DMS53 treated with DMSO at 0.1 percent for 48 hours (cell line): ENCODE measurements around the gene CDCP2.

Source experiments
- DNase-seq: peaks from one replicate; lab custom pipeline; 2025; ENCODE audit not compliant: unreplicated experiment; lab: John Stamatoyannopoulos, UW

CDCP2 gene

DNA sequence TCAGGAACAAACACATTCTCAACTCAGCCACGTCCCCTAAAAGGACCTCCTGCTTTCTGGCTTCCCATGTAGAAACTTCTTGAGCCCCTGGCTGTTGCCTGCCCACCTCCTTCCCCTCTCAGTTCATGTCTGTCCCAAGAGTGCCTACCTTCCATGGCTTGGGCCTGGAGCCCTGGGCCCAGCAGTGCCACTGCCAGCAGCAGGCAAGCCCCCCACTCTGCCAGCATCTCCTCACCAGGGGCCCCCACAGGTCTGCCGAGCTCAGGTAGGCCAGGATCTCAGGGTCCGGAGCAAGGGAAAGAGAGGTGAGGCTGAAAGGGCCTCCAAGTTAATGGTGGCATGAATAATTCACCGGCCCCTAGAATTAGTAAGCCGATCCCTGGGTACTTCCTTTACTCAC, at the start of gene CDCP2:
Gene CDCP2 (minus strand): TSS at position 305 of the 400 bp plus-strand sequence. CDS start 78 bp downstream, at position 227.
- no peak for DNase-seq

DNA sequence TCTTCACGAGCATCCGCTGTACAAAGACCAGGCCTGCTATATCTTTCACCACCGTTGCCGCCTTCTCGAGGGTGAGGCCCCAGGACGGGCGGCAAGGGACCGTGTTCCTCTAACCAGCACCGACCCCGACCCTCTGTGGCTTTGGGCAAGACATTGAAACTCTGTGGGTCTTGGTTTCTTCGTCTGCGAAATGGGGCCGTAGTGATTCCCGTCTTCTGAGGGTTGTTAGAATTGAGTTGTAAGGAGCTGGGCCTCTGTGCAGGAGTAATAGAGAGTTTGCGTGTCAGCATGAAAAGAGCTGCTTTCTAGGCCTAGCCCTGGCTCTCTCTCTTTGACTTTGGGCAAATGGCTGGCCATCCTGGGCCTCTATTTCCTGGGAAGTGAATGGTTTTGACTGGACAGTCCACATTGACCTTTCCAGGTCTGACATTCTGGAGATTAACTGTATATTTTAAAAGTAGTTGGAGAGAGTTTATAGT, 47.8 kb upstream of the CDCP2 start:
- no peak for DNase-seq

DNA sequence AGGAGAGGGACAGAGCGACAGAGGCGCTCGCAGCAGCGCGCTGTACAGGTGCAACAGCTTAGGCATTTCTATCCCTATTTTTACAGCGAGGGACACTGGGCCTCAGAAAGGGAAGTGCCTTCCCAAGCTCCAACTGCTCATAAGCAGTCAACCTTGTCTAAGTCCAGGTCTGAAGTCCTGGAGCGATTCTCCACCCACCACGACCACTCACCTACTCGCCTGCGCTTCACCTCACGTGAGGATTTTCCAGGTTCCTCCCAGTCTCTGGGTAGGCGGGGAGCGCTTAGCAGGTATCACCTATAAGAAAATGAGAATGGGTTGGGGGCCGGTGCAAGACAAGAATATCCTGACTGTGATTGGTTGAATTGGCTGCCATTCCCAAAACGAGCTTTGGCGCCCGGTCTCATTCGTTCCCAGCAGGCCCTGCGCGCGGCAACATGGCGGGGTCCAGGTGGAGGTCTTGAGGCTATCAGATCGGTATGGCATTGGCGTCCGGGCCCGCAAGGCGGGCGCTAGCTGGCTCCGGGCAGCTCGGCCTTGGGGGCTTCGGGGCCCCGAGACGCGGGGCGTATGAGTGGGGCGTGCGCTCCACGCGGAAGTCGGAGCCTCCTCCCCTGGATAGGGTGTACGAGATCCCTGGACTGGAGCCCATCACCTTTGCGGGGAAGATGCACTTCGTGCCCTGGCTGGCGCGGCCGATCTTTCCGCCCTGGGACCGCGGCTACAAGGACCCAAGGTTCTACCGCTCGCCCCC, 47.1 kb upstream of the CDCP2 start, which contains the start of the genes CYB5RL and MRPL37:
Gene CYB5RL (minus strand): TSS at position 266 of the 754 bp plus-strand sequence. CDS start 4,414 bp downstream, outside the sequence.
Gene MRPL37 (plus strand): TSS at position 403 of the 754 bp plus-strand sequence. CDS start 77 bp downstream, at position 480.
- peak; percentile 100 for DNase-seq

DNA sequence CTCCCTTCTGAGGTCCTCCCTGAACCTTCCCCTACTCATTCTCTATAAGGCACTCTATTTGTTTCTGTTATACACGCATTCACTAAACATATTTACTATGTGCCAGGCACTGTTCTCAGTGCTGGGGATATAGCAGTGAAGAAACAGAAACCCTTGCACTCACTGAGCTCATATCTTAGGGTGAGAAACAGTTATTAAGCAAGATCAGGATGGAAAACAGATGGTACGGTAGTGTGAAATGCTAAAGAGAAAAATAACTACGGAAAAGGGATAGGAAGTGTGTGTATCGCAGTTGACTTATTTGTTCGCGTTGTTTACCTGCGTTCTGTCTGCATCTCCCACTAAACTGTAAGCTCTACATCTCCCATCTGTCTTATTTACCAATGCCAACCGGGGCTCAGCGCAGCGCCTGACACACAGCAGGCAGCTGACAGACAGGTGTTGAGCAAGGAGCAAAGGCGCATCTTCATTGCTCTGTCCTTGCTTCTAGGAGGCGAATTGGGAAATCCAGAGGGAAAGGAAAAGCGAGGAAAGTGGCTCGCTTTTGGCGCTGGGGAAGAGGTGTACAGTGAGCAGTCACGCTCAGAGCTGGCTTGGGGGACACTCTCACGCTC, 46.5 kb upstream of the CDCP2 start:
- peak; percentile 69 for DNase-seq

DNA sequence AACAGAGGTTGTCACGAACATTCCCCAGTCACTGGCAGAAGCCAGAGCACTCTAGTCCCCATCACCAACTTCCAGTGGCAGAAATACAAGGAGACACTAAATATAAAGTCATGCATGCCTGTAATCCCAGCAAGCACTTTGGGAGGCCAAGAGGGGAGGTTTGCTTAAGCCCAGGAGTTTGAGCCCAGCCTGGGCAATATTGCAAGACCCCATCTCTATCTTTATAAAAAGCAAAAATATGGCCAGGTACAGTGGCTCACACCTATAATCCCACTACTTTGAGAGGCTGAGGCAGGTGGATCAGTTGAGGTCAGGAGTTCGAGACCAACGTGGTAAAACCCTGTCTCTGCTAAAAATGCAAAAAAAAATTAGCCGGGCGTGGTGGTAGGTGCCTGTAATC, 40.7 kb upstream of the CDCP2 start:
- no peak for DNase-seq

DNA sequence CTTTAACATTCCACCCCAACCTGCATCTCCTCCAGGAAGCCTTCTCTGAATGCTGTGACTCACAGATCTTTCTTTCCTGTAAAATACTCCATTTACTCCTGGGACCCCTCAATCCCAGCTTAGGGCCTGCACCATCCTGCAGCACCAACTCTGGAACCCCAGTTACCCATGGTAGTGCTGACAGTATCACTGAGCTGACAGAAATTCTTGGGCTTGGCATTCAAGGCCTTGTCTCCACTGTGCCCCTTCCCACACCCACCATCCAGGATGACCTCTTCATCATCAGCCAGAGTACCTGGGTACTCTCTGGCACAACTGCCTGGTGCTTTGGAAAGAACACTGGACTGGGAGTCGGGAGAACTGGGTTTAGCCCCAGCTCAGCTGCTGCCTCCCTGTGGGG, 38.7 kb upstream of the CDCP2 start:
- DNase-seq = no peak

DNA sequence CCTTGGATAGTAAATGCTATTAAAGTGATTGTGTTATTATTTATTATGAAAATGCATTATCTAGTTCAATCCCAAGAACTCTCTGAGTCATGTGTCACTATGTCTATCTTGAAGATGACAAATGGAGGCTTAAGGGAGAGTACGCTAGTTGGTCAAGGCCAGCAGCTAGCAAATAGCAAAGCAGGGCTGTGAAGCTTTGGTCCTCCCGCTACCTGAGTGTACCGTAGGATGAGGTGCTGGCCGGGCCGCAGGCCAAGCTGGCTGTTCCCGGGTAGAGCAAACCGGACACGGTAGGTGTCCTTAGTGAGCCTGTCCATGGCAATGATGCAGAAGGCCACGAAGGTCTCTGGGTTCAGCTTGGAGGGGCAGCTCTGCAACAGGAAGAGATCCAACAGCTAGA, 37.7 kb upstream of the CDCP2 start:
- DNase-seq = no peak

DNA sequence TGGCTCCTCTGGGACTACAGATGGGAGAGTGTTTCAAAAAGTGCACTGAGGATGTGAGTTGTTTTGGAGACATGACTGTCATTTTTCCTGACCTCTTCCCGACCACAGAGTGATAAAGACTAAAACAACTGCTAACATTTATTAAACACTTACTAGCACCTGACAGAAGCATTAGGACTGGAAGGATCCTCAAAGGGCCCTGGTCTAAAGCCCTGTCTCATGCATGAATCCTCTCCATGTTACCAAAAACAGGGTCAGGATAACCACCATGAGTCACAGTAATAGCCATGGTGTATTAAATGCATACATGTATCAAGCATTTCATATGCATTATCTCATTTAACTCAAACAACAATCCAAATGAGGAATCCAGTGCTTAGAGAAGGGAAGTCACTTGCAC, 35.5 kb upstream of the CDCP2 start:
- DNase-seq = no peak

DNA sequence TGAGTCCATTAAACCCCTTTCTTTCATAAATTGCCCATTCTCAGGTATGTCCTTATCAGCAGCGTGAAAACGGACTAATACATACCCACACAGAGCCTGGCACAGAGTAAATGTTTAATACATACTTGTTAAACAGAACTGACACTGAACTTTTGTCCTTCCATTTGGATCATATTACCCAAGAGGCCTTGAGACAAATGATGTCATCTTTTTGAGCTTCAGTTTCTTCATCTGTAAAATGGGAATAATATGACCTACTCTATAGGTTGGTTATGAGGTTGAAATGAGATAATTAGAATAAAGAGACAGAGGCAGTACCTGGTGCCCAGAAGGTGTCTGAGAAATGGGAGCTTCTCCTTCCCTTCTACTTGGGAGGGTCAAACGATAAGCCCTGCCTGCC, 33.3 kb upstream of the CDCP2 start:
- DNase-seq = no peak

DNA sequence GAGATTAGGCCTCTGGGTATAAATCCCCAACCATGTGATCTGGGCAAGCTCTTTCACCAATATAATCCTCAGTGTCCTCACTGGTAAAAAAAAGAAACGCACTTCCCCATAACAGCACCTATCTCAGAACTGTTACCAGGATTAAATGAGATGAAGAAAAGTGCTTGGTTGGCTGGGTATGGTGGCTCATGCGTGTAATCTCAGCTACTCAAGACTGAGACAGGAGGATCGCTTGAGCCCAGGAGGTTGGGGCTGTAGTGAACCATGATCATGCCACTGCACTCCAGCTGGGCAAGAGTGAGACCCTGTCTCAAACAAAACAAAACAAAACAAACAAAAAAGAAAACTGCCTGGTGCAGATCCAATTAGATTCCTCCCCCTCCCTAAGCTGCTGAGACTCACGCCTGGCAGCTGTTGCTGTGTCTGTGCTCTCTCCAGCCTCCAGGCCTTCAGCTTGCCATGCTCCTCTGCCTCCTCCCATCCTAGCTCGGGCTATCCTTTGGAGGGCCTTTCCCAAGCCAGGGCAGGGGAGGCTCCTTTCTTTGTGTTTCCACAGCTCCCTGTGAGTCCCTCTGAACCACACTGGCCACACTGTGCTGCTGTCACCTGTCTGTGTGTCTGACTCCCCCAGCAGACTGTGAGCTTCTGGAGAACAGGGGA, 28.0 kb upstream of the CDCP2 start:
- DNase-seq = no peak

DNA sequence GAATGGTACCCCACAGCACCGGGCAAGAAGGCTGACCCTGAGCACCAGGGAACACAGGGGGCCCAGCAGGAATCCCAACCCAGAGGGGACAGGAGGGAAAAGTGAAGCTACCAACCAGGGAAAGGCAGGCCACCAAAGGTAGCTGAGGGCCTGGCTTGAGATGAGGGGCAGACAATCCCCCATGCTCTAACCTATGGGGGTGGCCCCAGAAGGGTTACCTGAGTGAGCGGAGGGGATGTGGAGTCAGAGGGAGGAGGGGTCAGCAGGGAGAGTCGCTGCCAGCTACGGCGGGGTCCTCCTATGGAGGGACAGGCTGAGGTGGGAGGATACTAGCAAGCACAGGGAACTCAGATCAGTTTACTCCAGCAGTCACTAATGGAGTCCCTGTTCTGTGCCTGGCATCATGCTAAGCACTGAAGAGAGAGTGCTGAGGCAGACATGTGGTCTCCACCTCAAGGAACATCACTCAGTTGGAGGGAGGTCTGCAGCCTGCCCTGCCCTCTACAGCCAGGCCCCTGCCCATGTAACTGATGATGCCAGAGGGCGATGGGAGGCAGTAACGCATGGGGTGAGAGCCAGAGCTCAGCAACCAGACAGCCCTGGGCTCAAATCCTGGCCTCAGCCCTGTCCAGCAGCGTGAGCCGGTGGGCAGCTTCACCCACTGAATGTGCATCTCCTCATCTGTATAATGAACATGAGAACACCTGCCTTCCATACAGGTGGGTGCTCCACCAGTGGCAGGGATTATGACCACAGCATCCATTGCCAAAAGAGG, 25.7 kb upstream of the CDCP2 start:
- no peak for DNase-seq

DNA sequence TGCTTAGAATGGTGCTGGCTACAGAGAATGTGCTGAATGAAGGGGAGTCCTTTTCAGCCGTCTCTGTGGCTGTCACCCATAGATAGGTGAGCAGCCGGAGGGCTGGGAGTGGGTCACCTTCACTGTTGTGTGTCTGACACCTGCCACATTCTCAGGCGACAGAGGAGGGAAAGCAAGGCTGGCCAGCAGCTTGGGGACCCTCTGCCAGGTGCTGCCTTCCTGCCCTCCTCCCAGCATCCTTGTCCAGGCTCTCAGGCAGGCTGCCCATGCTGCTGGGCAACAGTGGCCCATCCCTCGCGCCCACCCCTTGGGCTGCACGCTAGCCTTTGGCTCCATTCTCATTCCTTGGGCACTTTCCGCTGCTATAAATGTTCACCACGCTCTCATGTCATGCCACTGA, 24.9 kb upstream of the CDCP2 start:
- DNase-seq = no peak

DNA sequence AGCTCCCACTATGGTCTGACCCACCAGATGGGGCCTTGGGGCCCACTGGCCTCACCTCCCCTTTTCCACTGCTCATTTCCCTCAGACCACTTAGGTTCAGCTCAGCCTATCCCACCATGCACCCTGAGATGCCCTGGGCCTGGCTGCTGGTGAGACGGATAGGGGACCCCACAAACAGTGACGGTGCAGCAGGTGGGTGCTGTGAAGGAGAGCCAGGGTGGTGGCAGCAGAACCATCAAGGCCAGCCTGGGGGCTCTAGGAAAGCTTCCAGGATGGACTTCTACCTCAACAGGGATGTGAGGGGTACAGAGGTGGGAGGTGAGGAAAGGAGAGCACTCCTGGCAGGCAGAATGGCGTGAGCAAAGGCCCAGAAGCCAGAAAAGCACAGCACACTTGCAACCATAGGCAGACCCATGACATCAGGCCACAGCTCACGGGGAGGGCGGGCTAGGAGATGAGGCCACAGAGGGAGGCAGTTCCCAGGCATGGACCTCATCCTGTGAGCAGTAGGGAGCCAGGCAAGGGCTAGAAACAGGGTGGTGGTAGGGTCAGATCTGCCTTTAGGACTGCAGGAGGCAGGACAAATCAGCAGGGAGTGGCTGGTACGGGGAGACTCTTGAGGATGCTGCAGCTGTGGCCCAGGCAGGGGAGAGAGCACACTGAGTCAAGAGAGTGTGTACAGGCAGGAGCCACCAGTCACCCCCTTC, 24.0 kb upstream of the CDCP2 start:
- no peak for DNase-seq

DNA sequence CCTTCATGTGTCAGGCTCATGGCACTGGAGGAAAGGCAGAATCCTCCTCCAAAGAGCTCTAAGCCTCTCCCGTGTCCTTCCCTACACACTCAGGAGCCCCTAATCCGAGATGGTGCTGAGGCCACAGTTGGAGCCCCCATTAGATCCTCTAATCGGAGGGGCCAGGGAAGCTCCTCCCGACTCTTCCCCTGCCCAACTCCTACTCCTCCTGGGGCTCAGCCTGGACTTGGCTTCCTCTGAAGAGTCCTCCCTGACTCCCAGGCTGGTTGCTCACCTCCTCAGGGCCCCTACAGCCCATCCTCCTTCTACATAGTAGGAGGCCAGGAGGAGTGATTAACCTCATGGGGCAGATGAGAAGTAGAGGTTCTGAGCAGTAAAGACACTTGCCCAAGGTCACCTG, 21.3 kb upstream of the CDCP2 start:
- no peak for DNase-seq

DNA sequence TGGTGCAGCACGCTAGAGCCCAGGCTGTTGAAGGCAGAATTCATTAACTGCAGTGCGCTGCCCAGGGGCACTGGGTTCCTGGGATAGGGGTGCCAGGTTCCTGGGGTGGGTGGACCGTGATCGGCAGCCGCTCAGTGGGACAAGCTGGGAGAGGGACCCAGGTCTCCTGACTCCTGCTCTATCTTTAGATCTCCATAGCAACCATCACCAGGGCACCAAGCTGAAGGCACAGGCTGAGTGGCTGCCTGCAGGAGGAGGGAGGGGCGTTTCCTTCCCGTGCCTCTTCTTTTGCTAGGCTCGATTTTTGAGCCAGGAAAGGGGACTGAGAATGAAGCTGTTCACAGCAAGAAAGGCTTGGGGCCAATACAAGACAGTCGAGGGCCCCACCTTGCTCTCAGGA, 20.9 kb upstream of the CDCP2 start:
- DNase-seq = no peak

DNA sequence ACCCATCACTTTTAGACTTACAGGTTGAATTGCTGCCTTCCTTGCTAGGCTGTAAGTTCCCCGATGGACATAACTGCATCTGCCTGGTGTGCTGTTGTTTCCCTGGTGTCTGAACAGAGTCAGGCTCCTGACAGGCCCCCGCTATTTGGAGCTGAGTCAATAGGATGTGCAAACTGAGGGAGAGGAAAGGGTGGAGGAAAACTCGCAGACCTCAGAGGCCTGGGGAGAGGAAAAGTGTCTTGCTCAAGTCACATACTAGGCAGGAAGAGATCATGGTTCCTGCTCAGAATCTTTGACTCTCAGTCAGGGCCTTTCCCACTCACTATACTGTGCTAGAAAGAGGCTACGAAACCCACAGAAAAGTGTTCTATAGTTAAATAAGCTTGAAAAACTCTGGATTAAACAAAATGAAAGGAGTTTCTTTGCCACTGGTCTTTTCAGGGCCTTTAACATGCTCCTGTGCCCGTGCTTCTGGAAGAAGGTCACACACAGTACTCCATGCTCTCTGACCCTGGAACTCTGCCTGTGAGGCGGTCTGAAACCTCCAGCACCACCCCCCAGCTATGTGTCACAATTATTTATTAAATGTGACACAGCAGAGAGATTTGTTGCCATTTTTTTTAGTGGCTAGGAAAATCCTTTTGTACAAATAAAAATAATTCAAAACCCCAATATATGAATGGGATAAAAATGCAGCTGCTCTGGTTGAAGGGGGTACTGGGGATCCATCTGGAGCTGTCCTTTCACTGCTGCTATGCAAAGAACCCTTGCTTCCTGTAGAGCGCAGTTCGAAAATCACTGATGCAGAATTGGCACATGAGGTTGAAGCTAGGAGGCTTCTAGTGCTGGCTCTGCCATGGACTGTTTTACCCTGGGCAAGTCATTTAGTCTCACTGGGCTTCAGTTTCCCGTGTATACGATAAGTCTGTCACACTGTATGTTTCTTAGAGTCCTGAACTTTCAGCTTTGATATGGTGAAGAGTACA, 20.1 kb upstream of the CDCP2 start:
- DNase-seq = no peak

DNA sequence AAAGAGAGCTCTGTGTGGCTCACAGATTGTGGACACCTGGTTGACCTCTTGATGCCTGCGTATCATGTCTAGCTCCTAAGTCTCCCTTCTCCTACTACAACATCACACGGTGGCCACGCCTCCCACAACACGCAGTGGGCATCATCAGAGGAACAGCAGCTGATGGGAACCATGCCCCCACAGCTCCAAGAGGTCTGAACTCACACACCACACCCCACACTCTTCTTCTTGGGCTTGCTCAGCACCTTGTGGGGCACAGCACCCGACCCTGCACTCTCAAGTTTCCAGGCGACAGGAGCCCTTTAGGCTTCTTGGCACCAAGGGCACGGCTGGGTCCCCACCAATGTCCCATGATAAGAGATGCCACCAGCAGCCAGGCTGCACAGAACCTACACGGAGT, 18.8 kb upstream of the CDCP2 start:
- no peak for DNase-seq

DNA sequence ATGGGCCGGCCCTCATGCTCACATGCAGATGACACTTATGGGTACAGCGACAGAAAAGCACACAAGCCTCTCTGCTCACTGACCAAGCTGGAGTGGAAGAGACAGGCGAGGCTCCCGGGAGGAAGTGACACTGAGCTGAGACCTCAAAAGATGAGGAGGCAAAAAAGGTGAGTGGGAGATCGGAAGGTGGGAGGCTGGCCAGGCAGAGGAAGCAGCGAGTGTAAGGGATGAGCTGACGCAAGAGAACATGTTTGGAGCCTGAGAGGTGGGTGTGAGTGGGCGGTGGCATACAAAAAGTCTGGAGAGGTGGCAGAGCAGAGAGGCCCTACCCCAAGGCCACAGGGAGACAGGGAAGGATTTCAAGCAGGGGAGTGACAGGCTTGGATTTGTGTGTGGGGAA, 18.2 kb upstream of the CDCP2 start:
- no peak for DNase-seq

DNA sequence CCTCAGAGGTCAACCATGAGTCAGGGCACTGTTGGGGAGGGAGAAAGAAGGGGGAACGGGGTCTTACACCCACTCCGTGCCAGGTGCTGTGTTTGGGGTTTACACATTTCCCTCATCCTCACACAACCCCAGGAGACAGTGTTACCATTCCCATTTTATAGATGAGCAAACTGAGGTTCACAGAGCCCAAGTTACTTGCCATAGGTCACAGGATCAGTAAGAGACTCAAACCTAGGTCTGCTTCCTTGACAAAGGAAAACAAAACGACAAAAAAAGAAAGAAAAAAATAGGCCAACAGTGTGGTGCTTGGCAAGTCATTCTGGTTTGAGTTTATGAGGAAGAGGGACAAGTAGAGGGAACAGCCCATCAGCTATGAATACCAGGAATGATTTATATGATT, 16.3 kb upstream of the CDCP2 start:
- DNase-seq = no peak
